ENCODE results near the gene CALCOCO1.

DNA sequence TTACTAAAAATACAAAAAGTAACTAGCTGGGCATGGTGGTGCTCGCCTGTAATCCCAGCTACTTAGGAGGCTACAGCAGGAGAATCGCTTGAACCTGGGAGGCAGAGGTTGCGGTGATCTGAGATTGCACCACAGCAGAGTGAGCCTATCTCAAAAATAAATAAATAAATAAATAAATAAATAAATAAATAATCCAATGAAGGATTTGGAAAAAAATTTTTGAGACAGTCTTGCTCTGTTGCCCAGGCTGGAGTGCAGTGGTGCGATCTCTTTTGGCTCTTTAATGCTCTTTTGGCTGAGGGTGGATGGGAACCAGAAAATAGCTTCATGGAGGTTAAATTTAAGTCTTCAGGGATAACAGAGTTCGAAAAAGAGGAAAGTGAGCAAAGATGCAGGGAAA, 63.1 kb downstream of the CALCOCO1 start:
- TF ChIP-seq, protein P1, sequence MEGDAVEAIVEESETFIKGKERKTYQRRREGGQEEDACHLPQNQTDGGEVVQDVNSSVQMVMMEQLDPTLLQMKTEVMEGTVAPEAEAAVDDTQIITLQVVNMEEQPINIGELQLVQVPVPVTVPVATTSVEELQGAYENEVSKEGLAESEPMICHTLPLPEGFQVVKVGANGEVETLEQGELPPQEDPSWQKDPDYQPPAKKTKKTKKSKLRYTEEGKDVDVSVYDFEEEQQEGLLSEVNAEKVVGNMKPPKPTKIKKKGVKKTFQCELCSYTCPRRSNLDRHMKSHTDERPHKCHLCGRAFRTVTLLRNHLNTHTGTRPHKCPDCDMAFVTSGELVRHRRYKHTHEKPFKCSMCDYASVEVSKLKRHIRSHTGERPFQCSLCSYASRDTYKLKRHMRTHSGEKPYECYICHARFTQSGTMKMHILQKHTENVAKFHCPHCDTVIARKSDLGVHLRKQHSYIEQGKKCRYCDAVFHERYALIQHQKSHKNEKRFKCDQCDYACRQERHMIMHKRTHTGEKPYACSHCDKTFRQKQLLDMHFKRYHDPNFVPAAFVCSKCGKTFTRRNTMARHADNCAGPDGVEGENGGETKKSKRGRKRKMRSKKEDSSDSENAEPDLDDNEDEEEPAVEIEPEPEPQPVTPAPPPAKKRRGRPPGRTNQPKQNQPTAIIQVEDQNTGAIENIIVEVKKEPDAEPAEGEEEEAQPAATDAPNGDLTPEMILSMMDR (IDR thresholded peaks at IDR 0.05): no peak
- no peak for TF ChIP-seq POLR2AphosphoS5 (IDR thresholded peaks at IDR 0.05)
- TF ChIP-seq POLR2A (IDR thresholded peaks at IDR 0.05): no peak
- TF ChIP-seq EP300 (IDR thresholded peaks at IDR 0.05): no peak
